HG02885 (cell line): ENCODE measurements around the gene FOSL2.
"Not testable (repeated sequence)": the region's sequence is repeated elsewhere in the genome, so short reads cannot be mapped to it uniquely, and the experiment has no call there.

Experiments used
- ATAC-seq: cut with Tn5 transposase; IDR thresholded peaks from one replicate; pipeline ENCODE4 v1.9.1; 2021; ENCODE audit warnings: mild to moderate bottlenecking; ENCODE audit not compliant: unreplicated experiment, poor library complexity

The FOSL2 gene

DNA sequence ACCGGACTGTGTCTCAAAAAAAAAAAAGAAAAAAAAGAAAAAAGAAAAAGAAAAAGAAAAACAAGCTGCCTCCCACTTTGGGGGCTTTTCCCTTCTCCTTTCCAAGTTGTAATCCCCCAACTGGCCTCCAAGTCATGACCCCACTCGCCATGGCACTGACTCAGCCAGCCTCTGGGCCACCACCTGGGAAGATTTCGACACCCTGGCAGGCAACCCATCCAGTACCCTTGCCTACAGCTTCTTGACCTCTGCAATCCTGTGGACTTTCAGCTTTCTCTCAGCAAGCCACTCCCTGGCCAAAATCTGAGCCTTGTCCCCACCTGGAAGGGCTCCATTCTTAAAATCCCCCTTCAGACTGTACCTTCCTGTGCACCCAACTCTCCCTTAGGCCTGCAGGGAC, 22.3 kb upstream of the FOSL2 start:
- no peak for ATAC-seq

DNA sequence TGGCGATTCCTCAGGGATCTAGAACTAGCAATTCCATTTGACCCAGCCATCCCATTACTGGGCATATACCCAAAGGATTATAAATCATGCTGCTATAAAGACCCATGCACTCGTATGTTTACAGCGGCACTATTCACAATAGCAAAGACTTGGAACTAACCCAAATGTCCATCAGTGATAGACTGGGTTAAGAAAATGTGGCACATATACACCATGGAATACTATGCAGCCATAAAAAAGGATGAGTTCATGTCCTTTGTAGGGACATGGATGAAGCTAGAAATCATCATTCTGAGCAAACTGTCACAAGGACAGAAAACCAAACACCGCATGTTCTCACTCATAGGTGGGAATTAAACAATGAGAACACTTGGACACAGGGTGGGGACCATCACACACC, 20.9 kb upstream of the FOSL2 start:
- not testable (repeated sequence) for ATAC-seq

DNA sequence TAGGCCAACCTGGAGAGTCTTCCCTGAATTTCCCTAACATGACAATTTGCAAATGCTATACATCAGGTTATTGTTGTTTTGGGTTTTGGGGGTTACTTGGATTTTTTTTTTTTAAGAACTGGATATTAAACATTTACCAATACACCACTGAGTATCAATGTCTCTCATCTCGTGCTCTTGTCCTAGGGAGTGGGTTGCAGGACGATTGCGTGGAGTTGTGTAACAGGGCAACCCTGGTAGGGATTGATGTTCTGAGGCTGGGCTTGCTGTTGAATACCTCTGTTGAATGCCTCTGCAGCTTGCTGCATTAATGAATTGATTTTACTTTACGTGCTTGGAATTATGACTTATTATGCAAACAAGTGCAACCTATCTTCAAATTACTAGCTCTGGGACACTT, 18.8 kb upstream of the FOSL2 start:
- no peak for ATAC-seq

DNA sequence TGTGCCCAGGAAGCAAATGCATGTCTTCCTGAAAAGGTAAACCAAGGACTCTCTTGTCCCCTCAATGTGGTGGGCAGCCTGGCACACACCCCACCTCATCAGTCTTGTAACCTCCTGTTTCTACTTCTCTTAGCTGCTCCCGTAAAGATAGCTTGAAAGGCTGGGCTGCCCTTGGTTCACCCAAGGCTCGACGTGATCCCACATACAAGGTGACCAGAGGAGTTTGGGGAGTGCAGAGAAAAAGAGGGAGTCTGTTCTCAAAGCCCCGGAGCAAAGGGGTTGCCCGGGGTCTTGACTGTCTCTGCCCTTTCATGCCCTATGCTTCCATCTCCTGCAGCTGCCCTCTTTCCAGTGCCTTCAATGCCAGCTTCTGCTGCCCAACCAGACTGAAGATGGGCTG, 18.3 kb upstream of the FOSL2 start:
- ATAC-seq = no peak

DNA sequence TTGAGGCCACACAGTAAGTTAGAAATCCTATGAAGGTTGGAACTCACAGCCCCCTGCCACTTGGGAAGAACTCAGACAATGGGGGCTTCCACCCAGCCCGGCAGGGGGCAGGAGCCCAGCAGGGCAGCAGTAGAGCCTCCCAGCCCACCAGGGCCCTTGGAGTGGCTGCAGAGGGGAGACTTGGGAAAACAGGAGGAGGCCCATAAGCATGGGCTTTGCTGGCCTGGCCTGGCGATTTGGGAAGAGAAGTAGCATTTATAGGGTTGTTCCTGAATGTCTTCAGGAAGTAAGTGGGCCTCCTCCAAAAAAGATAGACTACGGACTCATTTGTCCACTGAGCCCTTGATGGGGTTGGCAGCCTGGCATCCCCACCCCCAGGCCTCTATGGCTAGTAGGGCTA, 17.4 kb upstream of the FOSL2 start:
- no peak for ATAC-seq

DNA sequence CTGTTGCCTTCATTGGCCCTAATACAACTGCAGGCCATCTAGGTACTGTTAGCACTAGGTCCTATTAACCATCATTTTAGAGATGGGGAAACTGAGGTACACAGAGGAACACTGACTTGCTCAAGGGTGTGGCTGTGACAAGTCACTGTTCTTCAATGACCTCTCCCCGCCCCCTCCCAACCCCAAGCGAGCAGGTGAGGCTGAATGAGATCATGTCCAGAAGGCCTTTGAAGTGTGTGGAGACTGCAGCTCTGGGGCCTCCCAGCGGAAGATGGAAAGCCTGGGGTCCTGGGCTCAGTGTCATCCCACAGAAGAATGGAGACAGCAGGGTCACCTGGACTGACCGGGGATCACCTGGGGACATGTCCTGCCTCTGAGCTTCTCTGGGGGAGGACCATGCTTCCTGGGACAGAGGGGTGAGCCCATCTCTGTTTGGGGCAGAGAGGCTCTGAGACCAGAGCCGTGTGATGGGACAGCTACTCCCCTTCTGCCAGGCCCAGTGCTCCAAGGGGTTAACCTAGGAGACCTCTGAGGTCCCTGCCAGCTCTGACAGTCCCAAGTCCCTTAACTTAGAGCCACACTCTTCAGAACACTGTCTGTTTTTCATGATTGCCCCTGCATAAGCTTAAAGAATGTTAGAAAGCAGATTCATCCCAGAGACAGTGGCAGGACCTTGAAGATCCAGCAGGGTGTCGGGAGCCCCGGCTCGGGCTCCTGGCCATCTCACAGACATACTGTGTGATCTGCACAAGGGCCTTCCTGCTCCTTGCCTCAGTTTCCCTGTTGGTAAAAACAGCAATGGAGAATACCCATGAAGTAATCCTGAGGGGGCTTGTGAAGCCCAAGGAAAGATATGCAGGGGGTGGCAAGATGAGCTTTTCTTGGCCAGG, 16.7 kb upstream of the FOSL2 start:
- ATAC-seq = no peak

DNA sequence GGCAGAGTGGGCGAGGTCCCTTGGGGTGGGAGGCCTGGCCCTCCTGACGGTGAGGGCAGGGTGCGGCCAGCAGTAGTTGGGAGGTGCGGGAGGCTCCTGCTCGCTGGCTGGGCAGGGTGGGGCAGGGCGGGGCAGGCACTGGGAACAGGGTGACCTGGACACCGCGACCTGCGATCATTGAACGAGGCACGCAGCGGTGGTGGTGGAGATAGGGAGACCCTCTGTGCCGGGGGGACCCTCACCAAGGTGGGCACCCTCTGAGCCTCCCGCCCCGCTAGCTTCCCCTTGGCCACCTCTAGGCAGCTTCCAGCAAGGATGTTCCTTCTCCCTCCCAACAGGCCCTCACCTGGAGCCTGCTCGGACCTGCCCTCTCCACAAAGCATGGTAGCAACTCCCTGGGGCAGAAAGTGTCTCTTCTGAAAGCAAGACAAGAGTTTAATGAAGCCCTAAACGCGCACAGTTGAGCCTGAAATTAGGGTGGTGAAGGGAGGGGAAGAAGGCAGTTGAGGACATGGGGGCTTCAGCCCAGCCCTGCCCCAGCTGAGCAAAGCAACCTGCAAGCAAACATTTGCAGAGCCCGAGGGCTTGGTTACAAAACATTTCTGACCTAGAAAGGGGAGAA, 15.4 kb upstream of the FOSL2 start:
- ATAC-seq = no peak

DNA sequence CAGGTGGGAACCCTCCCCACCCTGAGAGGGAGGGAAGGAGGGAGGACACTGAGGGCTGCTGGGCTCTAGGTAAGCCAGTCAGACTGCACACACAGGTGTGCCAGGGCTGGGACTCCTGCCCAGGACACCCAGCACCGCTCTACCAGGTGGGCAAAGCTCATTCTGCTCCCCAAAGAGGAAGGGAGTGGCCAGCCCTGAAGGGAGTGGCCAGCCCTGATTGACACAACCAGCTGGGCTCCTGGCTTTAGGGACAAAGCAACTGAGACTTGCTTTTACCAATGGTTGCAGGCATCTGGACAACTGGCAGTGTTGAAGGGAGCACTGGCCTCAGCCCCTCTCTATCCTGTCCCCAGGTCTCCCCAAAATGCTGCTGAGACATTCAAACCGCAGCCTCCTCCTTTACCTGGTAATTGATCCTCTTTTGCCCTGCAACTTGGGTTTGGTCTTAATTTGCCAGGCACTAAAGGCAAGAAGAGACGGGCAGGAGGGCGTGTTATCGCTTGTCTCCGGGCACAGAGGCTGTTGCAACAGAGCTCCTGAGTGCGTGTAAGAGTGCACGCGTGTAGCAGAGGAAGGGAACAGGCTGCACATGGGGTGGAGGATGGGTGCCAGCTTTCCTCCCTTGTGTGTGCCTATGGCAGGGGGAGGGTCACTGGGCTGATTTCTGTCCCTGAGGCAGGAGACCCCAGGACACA, 14.5 kb upstream of the FOSL2 start:
- no peak for ATAC-seq

DNA sequence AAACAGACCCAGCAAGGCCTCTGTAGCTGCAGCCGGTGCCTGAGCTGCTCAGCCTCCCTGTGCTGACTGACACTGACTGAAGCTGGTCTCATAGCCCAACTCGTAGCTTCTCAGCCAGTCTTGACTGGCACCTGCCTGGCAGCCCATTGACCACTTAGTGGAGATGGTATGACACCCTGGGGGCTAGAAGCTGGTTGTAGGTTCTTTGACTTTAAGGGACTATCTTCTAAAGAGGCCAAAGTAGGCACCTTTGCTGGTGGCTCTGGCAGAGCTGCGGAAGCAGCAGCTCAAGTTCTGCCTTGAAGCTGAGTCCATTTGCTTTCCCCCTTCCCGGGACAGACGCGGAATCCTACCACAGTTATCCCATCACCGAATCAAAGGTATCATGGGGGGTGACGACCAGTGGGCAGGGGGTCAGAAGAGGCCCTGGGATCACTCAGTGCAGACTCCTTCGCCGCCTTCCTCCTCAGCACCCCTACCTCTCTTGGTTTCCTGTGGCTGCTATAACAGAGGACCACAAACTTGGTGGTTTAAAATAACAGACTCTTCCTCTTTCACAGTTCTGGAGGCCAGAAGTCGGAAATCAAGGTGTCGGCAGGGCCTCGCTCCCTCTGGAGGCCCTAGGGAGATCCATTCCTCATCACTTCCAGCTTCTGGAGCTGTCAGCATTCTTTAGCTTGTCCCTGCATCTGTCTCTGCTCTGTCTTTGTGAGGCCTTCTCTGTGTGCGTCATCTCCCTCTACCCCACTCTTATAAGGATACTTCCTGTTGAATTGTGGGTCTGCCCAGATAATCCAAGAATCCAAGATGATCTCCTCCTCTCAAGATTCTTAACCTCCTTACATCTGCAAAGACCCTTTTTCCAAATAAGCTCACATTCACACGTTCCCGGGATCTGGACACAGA, 13.7 kb upstream of the FOSL2 start:
- no peak for ATAC-seq

DNA sequence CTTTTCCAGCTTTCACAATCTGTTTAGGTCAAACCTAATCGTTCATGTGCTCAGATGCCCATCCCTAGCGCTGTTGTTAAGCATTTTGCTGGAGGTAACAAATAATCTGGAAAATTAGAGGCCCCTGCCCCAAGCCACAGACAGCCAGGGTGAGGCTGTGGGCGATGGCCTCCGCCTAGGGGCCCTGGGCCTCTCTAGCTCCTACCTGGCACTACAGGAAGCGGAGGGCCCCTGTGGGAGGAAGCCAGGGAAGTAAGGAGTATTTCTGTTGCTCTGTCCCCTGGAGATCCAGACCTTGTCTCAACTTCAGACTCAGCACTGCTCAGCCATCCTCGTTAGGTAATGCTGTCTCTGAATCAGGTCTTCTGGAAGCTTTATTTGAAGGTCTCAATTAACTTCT, 12.4 kb upstream of the FOSL2 start:
- ATAC-seq = no peak

DNA sequence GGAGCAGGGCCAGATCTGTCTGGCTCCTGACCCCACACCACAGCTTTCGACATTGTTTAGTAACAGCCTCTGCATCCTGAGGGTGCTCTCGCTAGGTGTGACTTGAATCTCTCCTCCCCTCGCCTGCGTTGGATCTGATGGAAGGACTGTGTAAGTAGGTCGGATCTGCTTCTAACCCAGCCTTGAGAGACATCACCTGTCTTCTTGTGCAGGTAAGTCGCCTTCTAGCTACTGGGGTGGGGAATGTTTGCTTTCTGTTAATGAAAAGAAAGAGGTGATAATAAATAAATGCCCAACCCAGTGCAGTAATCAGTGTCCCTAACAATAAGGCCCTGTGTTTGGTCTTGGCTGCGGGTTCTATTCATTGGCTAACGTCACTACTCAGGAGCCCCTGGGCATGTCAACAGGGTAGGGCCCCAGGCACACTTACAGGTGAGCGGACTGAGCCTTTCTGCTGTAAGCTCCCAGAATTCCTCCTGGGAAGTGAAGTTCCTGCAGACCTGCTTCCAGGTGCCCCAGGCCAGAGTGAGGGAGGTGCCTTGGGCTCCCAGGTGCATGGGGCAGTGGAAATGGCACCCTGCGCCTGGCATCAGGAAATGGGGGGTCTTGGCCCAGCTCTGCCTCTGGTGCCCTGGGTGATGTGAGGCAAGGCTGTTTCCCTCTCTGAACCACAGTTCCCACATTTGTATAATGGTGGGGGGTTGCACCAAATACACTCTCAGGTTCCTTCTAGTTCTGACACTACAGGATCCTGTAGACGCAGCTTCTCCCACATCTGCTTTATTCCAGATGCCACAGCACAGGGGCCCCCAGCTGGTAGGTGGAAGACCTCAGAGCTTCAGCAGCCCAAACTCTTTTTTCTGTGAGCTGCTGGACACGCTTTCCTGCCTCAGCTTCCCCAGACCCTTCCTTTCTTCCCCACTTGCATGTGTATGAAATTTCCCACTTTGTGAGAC, 11.2 kb upstream of the FOSL2 start:
- ATAC-seq = no peak

DNA sequence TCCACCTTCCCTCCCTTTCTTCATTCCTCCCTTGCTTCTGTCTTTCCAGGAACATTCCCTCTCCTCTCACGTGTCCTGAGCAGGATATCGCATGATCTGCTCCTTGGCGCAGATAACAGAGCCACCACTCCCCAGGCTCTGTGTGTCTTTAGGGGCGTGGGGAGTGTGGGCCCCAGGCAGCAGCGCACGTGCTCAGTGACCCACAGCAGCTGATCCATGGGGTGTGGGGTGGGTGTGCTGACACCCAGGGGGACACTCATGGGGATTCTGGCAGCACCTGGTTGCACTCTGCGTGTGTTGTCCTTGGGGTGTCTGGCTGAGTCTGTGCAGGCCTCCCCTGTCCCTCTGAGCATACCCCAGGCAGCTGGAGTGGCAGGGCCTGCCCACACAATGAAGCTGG, 9.9 kb upstream of the FOSL2 start:
- no peak for ATAC-seq

DNA sequence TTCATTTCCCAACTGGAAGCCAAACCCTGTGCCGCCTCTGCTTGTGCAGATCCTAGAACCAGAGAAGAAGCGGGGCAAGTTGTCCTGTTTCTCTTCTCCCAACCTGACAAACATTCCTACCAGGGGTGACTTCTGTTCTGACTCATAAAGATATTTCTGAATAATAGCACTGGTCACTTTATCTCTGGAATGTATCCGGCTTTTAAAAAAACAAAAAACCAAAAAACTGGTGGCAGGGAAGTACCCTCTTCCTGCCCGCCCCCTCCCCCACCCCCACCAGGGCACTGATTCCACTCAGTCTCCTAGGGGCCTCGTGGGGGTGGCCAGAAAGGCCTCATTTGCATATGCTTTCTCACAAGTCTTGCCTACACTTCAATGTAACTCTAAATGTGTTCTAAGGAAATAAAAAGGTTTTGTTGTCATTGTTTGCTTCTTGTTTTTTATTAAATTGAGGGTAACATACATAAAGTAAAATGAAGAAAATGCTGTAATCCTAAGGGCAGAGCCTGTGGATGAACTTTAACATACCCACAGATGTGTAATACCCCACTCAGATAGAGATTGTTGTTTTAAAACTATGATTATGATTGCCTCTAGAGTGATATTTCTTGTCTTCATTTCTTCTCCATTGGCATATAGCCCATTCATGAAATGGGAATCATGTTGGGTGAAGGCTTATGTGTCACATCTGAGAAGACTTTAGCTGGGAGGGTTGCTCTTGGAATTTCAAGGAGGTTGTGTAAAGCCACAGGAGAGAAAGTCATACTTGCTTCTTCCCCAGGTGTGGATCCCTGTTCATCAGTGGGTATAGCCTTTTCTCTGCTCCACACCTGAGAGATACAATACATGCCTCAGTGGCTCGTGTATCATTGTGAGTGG, 5.3 kb upstream of the FOSL2 start:
- no peak for ATAC-seq

DNA sequence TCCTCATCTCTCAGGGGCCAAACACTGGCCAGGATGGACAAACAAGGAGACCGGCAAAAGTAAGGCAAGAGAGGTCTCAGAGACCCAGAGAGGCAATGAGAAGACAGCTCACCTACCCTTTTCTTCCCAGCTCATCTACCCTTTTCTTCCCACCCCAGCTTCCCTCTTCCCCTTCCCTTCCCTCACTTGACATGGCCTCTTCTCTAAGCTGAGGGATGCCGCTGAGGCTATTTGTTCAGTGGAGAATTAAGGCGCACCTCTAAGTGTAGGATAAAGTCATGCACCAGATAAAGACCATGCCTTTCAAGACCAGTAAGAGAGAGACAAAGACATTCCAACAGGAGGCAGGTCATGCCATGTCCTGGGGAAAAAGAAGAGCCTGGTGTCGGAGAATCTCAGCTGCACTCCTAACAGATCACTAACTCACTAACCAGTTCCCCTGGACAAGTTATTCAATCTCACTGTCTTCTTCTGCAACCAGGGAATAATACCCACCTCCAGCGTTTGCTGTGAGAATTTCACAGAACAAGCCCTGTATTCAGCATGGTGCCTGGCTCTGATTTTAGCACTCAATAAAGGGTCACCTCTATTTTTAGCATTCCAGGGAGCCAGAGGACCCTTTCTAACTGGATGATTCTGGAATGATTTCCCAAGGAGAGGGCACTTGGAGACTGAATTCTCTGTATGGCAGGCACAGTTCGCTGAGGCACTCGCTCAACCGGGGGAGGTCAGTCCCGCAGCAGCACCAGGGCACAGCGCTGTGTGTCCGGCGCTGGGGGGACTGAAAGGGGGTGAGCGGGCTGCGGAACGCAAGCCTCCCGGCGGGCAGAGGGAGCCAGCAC, 3.0 kb upstream of the FOSL2 start:
- ATAC-seq = no peak

DNA sequence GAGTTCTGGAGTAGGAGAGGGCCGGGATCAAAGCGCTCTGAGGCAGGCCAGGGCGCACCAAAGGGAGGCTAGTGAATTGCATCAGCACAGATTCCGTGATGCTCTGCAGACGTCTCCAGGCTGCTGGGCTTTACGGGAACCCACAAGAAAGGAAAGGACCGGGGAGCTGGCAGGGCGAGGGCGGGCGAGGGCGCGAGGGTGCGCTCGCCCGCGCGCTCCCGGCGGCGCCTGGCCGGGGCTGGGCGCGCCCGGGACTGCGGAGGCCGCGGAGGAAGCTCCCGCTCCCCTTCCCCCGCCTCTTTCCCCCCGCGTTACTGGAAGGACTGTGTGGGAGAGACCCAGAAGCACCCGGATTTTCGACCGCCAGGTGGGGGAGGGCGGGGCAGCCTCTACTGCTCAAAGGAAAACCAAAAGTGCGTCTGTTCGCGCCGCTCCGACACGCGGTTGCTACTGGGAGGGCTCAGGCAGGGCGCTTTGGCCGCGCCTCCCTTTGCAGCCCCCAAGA, 2.4 kb upstream of the FOSL2 start:
- no peak for ATAC-seq

DNA sequence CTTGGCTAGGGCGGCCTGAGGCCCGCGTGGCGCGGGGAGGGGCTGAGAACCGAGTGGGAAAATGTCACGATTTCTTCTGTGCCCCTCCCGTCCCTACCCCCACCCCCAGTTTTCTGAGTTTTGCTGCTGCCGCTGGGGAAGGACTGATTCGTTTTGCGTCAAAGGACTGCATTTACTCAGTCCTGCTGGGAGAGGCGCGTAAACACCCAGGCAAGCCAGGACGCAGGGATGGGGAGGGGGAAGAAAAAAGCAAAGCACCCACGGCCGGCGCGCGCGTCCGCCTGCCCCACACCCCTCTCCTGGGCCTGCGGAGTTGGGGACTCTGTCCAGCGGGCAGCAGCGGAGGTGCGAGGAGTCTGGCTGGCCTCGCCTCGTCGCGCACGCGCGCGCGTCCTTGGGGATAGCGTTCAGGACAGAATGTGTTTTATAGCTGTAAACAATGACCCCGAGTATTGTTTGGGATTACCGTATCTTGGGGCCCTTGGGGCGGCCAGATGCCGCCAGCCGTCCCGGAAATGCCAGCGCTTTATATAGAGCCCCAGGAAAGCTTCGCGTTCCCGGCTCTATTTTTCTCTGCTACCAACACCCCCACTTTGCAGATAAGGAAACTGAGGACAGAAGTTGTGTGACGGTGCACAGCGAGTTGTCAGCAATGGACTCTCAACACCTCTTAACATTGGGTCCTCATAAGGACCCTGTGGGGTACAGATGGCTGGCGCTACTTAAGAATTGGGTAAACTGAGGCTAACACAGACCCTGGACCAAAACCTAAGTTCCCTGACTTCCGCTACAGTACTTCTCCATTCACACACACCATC, 1.7 kb upstream of the FOSL2 start:
- ATAC-seq = no peak
